Endothelial cell of umbilical vein (primary cell): ENCODE measurements around the gene NCOA3.

Source experiments
- EZH2 ChIP-seq: IDR thresholded peaks from 2 replicates; pipeline ENCODE4 v1.6.1; 2012; ENCODE audit warnings: borderline replicate concordance, low read depth, mild to moderate bottlenecking, moderate library complexity, low read length, inconsistent platforms; ENCODE audit not compliant: severe bottlenecking
- FOS ChIP-seq: IDR thresholded peaks from 2 replicates; pipeline ENCODE4 v1.6.1; 2011; ENCODE audit warnings: mild to moderate bottlenecking, low read length, moderate library complexity, borderline replicate concordance; ENCODE audit not compliant: insufficient read depth
- GATA2 ChIP-seq: IDR thresholded peaks from 2 replicates; pipeline ENCODE4 v1.7.0; 2011; ENCODE audit warnings: low read depth, mild to moderate bottlenecking, moderate library complexity, mixed read lengths, low read length; ENCODE audit not compliant: insufficient read length, insufficient read depth
- MYC ChIP-seq: IDR thresholded peaks from one replicate; pipeline ENCODE4 v1.6.1; 2011; ENCODE audit warnings: mild to moderate bottlenecking, low read depth, low read length
- POLR2A ChIP-seq: IDR thresholded peaks from 2 replicates; pipeline ENCODE4 v1.6.1; 2012; ENCODE audit warnings: low read depth, mild to moderate bottlenecking, control low read depth, low read length
- POLR2AphosphoS5 ChIP-seq: IDR thresholded peaks from 2 replicates; pipeline ENCODE4 v1.6.1; 2012; ENCODE audit warnings: low read depth, mild to moderate bottlenecking, control low read depth, low read length, moderate library complexity; ENCODE audit not compliant: insufficient read depth
- TF ChIP-seq, protein P1 (sequence below), 2 donors: IDR thresholded peaks; 1 replicate in 1 of 2; 2 replicates in 1 of 2; pipeline ENCODE4 v1.5.1; 2011; ENCODE audit warnings: low read length in 2 of 2, mild to moderate bottlenecking in 2 of 2, moderate library complexity in 2 of 2, control low read depth in 1 of 2, inconsistent platforms in 1 of 2, low read depth in 1 of 2; ENCODE audit not compliant: insufficient read depth in 1 of 2; ENCODE audit errors: extremely low read depth in 1 of 2
- TF ChIP-seq, protein P2 (sequence below): IDR thresholded peaks from 2 replicates; pipeline ENCODE4 v1.6.1; 2011; ENCODE audit not compliant: insufficient read depth, insufficient read length

DNA sequence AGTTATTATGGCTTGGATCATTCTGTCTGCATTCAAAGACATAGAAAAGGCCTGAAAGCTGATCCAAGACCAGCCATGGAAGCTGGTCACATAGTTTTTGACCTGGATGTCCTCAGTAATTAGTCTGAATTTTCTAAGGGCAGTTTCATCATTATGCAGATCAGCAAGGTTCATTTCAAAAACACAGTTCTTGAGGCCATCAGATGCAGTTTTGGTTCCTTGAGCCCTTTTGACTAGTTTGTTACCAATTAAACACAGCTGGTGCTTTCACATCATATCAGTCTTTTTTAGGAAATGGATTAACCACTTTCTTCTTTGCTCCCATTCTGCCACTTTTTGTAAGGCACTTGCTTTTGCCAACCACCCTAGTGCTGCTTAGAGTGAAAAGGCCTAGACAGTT lies 129.4 kb downstream of the NCOA3 start:
- TF ChIP-seq EZH2 (no peak), POLR2A (no peak), GATA2 (no peak), FOS (no peak), MYC (no peak), POLR2AphosphoS5 (no peak)
- TF ChIP-seq, protein P1, sequence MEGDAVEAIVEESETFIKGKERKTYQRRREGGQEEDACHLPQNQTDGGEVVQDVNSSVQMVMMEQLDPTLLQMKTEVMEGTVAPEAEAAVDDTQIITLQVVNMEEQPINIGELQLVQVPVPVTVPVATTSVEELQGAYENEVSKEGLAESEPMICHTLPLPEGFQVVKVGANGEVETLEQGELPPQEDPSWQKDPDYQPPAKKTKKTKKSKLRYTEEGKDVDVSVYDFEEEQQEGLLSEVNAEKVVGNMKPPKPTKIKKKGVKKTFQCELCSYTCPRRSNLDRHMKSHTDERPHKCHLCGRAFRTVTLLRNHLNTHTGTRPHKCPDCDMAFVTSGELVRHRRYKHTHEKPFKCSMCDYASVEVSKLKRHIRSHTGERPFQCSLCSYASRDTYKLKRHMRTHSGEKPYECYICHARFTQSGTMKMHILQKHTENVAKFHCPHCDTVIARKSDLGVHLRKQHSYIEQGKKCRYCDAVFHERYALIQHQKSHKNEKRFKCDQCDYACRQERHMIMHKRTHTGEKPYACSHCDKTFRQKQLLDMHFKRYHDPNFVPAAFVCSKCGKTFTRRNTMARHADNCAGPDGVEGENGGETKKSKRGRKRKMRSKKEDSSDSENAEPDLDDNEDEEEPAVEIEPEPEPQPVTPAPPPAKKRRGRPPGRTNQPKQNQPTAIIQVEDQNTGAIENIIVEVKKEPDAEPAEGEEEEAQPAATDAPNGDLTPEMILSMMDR (IDR thresholded peaks at IDR 0.05; ENCODE audit: extremely low read depth in 1 of 2, insufficient read depth in 1 of 2, low read depth in 1 of 2, low read length in 2 of 2), result no peak
- TF ChIP-seq, protein P2, sequence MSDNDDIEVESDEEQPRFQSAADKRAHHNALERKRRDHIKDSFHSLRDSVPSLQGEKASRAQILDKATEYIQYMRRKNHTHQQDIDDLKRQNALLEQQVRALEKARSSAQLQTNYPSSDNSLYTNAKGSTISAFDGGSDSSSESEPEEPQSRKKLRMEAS, result no peak
